ENCODE data around the gene KCNH6. TPM values are rescaled to one million over a fixed set of nuclear protein-coding genes. Genes with fewer than 3 reads are reported as not detected.

Gene KCNH6
- total RNA-seq, 1 donor from 2014 or later: not detected

DNA sequence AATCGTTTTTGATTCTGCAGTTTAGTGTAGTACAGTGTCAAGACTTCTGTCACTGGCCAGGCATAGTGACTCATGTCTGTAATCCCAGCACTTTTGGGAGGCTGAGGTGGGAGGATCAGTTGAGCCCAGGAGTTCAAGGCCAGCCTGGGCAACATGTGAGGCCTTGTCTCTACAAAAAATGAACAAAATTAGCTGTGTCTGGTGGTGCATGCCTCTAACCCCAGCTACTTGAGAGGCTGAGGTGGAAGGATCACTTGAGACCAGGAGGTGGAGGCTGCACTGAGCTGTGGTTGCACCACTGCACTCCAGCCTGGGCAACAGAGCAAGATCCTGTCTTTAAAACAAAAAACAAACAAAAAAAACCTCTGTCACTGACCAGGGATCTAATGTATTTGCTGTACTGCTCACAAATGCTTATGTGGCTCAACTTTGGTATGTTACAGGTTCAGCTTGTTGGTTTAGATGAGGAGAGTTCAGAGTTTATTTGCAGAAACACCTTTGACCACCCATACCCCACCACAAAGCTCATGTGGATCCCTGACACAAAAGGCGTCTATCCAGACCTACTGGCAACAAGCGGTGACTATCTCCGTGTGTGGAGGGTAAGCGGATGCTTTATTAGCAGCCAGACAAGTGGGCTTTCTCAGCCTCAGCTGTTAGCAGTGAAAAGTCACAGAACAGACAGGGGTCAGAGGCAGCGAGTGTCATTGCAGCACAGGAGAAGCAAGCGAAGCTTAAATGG, 55.0 kb downstream of the KCNH6 start:
- no peak for DNase-seq (ENCODE audit: extremely low spot score, unreplicated experiment)
- H3K4me3 Mint-ChIP-seq (ENCODE audit: unreplicated experiment): no peak overlapping the region
- no peaks in the 10 kb centered on the region for H3K9me3 Mint-ChIP-seq (ENCODE audit: unreplicated experiment)
- H3K4me1 Mint-ChIP-seq (ENCODE audit: unreplicated experiment): no peaks in the 10 kb centered on the region
- no peak overlapping the region for H3K27ac Mint-ChIP-seq (ENCODE audit: unreplicated experiment)
- H3K27me3 Mint-ChIP-seq (ENCODE audit: unreplicated experiment): no peaks in the 10 kb centered on the region
- H3K36me3 Mint-ChIP-seq (ENCODE audit: unreplicated experiment): peaks cover 28% of the 10 kb centered on the region
- TF ChIP-seq, protein P1, sequence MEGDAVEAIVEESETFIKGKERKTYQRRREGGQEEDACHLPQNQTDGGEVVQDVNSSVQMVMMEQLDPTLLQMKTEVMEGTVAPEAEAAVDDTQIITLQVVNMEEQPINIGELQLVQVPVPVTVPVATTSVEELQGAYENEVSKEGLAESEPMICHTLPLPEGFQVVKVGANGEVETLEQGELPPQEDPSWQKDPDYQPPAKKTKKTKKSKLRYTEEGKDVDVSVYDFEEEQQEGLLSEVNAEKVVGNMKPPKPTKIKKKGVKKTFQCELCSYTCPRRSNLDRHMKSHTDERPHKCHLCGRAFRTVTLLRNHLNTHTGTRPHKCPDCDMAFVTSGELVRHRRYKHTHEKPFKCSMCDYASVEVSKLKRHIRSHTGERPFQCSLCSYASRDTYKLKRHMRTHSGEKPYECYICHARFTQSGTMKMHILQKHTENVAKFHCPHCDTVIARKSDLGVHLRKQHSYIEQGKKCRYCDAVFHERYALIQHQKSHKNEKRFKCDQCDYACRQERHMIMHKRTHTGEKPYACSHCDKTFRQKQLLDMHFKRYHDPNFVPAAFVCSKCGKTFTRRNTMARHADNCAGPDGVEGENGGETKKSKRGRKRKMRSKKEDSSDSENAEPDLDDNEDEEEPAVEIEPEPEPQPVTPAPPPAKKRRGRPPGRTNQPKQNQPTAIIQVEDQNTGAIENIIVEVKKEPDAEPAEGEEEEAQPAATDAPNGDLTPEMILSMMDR (IDR thresholded peaks at IDR 0.05): no peak

DNA sequence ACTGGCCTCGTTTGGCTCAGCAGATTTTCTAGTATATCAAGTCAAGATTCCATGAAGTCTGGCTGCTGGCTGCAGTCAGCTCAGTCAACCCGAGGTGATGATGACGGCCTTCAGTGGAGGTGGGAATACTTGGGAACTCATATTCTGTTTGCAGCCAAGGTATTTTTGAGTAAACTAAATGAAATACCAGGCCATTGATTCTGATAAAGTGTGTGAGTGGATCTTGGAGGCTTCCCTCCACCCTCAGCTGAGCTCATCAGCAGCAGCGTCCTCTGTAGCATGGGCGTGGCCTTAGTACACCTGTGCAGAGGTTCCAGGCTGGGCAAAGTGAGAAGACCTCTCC, 55.6 kb downstream of the KCNH6 start:
- Mint-ChIP-seq H3K36me3 (ENCODE audit: unreplicated experiment) (peaks cover 31% of the 10 kb centered on the region), H3K9me3 (ENCODE audit: unreplicated experiment) (no peaks in the 10 kb centered on the region), H3K4me1 (ENCODE audit: unreplicated experiment) (no peaks in the 10 kb centered on the region), H3K27ac (ENCODE audit: unreplicated experiment) (peak overlapping the region; percentile 48), H3K4me3 (ENCODE audit: unreplicated experiment) (no peak overlapping the region), H3K27me3 (ENCODE audit: unreplicated experiment) (no peaks in the 10 kb centered on the region)
- TF ChIP-seq, protein P1 (IDR thresholded peaks at IDR 0.05): no peak
- DNase-seq (ENCODE audit: extremely low spot score, unreplicated experiment): no peak

DNA sequence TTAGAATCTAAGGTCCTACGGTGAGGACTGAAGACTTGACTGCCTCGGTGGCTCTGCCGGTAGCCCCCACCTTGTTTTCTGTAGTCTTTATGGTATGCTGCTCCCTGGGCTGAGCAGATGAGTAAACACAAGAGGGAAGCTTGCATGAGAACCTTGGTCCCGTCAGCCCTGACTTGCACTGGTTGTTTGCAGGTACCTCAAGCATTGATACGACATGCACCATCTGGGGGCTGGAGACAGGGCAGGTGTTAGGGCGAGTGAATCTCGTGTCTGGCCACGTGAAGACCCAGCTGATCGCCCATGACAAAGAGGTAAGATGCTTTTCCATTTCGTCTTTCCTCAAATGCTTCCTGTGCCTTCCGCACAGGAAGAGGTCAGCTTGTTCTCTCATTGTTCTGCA, 56.5 kb downstream of the KCNH6 start:
- Mint-ChIP-seq H3K4me1 (ENCODE audit: unreplicated experiment) (no peaks in the 10 kb centered on the region), H3K9me3 (ENCODE audit: unreplicated experiment) (no peaks in the 10 kb centered on the region), H3K4me3 (ENCODE audit: unreplicated experiment) (no peak overlapping the region), H3K27me3 (ENCODE audit: unreplicated experiment) (no peaks in the 10 kb centered on the region), H3K27ac (ENCODE audit: unreplicated experiment) (peak overlapping the region; percentile 33), H3K36me3 (ENCODE audit: unreplicated experiment) (peaks cover 32% of the 10 kb centered on the region)
- TF ChIP-seq, protein P1 (IDR thresholded peaks at IDR 0.05): no peak
- no peak for DNase-seq (ENCODE audit: extremely low spot score, unreplicated experiment)

DNA sequence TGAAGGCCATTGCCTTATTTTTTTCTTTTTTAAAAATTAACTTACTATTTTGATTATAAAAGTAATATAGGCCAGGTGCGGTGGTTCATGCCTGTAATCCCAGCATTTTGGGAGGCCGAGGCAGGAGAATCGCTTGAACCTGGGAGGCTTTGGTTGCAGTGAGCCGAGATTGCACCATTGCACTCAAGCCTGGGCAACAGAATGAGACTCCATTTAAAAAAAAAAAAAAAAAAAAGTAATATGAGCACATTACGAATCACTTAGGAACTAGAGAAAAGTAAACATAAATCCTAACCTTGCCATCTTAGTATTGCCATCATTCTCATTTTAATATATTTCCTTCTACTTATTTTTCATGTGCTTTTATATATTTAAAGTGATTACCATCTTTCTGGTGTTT, 64.6 kb downstream of the KCNH6 start:
- TF ChIP-seq, protein P1 (IDR thresholded peaks at IDR 0.05): no peak
- Mint-ChIP-seq H3K9me3 (ENCODE audit: unreplicated experiment) (no peaks in the 10 kb centered on the region), H3K4me1 (ENCODE audit: unreplicated experiment) (no peaks in the 10 kb centered on the region), H3K27me3 (ENCODE audit: unreplicated experiment) (no peaks in the 10 kb centered on the region), H3K27ac (ENCODE audit: unreplicated experiment) (no peak overlapping the region), H3K36me3 (ENCODE audit: unreplicated experiment) (peaks cover 52% of the 10 kb centered on the region), H3K4me3 (ENCODE audit: unreplicated experiment) (no peak overlapping the region)
- no peak for DNase-seq (ENCODE audit: extremely low spot score, unreplicated experiment)

DNA sequence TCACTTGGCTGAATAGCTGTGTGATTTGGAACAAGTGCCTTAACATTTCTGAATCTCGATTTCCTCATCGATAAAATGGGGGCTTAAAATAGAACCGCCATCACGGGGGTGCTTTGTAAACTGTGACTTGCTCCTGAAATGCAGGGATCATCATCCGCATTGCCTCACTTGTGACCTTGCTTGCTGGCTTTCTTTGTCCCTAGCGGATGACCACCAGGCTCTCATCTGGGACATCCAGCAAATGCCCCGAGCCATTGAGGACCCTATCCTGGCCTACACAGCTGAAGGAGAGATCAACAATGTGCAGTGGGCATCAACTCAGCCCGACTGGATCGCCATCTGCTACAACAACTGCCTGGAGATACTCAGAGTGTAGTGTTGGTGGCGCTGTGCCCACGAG, 65.6 kb downstream of the KCNH6 start:
- TF ChIP-seq, protein P1 (IDR thresholded peaks at IDR 0.05): no peak
- H3K27me3 Mint-ChIP-seq (ENCODE audit: unreplicated experiment): no peaks in the 10 kb centered on the region
- no peak for DNase-seq (ENCODE audit: extremely low spot score, unreplicated experiment)
- peaks cover 43% of the 10 kb centered on the region for H3K36me3 Mint-ChIP-seq (ENCODE audit: unreplicated experiment)
- no peaks in the 10 kb centered on the region for H3K9me3 Mint-ChIP-seq (ENCODE audit: unreplicated experiment)
- no peak overlapping the region for H3K27ac Mint-ChIP-seq (ENCODE audit: unreplicated experiment)
- H3K4me3 Mint-ChIP-seq (ENCODE audit: unreplicated experiment): no peak overlapping the region
- H3K4me1 Mint-ChIP-seq (ENCODE audit: unreplicated experiment): no peaks in the 10 kb centered on the region

Measured in osteocyte (in vitro differentiated cells).